H1 (cell line): ENCODE results near the gene PTGIS. TPM values are rescaled to one million over a fixed set of nuclear protein-coding genes. Genes with fewer than 3 reads are reported as not detected.

Experiments used
- CBX8 ChIP-seq: fragments of 300-800, 300-1000 bp; sonication (generic); IDR thresholded peaks from 2 replicates; pipeline ENCODE4 v1.7.1; 2016; ENCODE audit warnings: low read depth, low read length, borderline replicate concordance
- CHD1 ChIP-seq: IDR thresholded peaks from 2 replicates; pipeline ENCODE4 v1.6.1; 2012; ENCODE audit warnings: low read depth, low read length, improper control_type of control experiment
- KDM4A ChIP-seq: IDR thresholded peaks from one replicate; pipeline ENCODE4 v1.7.1; 2012; ENCODE audit warnings: low read depth, mild to moderate bottlenecking, moderate library complexity, low read length, inconsistent platforms; ENCODE audit not compliant: severe bottlenecking
- MAFK ChIP-seq: IDR thresholded peaks from 2 replicates; pipeline ENCODE4 v1.6.1; 2012; ENCODE audit warnings: low read depth, mild to moderate bottlenecking, improper control_type of control experiment, low read length
- POLR2AphosphoS5 ChIP-seq: IDR thresholded peaks from 2 replicates; pipeline ENCODE4 v1.6.1; 2011; ENCODE audit warnings: low read depth, low read length
- SIRT6 ChIP-seq: IDR thresholded peaks from one replicate; pipeline ENCODE4 v1.7.1; 2012; ENCODE audit warnings: low read length, inconsistent platforms
- SP1 ChIP-seq: IDR thresholded peaks from 2 replicates; pipeline ENCODE4 v1.6.1; 2011; ENCODE audit warnings: low read depth, low read length
- TBP ChIP-seq: IDR thresholded peaks from 2 replicates; pipeline ENCODE4 v1.6.1; 2011; ENCODE audit warnings: low read depth, low read length, improper control_type of control experiment
- polyA plus RNA-seq, 7 experiments: library from polyadenylated mRNA; depleted of rRNA in 3 of 7; stranded (reverse) in 5 of 7; unstranded in 2 of 7; fragments of >200 nt in 5 of 7; fragments of 200-250 nt in 2 of 7; gene quantifications; 1 replicate in 5 of 7; 2 replicates in 1 of 7; 4 replicates in 1 of 7; pipeline versions ENCODE4 v1.2.1 to v1.2.3, GENCODE V29; 2011 to 2013; ENCODE audit warnings: missing spikeins in 2 of 7, mixed read lengths in 2 of 7
- total RNA-seq: library from RNA; stranded (reverse); fragmentation: NEBNext Ultra II Directional; extraction: Animal tissue kit (Norgen Biotek cat#: 25700); gene quantifications from 2 replicates; pipeline ENCODE4 v1.2.1, GENCODE V29; 2021
- TF ChIP-seq, protein P1 (sequence below): fragments of 300-600 bp; sonication (generic); IDR thresholded peaks from 2 replicates; pipeline ENCODE4 v1.7.1; 2012; ENCODE audit warnings: low read length, moderate library complexity, mild to moderate bottlenecking, inconsistent platforms; ENCODE audit not compliant: insufficient replicate concordance
- TF ChIP-seq, protein P2 (sequence below): IDR thresholded peaks from 2 replicates; pipeline ENCODE4 v1.6.1; 2012; ENCODE audit warnings: inconsistent platforms
- TF ChIP-seq, protein P3 (sequence below): IDR thresholded peaks from 2 replicates; pipeline ENCODE4 v1.6.1; 2012; ENCODE audit warnings: inconsistent platforms

PTGIS gene
- total and polyA plus RNA-seq, 2 of the 8 experiments (the other 6 are each of a cell fraction or from before 2014, with no cell fraction given): 29.9 to 35.5 TPM

DNA sequence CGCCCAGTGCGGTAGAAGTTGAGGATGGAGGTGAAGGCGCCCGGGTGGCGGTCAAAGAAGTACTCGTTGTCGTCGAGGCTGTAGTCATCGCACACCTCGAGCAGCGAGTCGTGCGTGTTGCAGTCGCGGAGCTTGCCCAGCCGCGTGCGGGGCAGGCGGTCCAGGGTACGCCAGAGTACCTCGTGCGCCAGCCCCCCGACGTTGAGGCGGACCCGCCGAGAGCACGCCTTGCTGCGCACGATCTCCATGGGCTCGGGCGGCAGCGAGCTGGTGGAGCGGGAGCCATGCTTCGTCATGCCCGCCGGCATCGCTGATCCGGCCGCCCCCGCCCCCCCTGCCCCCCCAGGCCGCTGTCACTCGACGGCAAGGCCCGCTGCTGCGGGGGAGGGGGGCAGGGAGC is 85.8 kb downstream of the PTGIS start (continued):
- TF ChIP-seq, protein P1, sequence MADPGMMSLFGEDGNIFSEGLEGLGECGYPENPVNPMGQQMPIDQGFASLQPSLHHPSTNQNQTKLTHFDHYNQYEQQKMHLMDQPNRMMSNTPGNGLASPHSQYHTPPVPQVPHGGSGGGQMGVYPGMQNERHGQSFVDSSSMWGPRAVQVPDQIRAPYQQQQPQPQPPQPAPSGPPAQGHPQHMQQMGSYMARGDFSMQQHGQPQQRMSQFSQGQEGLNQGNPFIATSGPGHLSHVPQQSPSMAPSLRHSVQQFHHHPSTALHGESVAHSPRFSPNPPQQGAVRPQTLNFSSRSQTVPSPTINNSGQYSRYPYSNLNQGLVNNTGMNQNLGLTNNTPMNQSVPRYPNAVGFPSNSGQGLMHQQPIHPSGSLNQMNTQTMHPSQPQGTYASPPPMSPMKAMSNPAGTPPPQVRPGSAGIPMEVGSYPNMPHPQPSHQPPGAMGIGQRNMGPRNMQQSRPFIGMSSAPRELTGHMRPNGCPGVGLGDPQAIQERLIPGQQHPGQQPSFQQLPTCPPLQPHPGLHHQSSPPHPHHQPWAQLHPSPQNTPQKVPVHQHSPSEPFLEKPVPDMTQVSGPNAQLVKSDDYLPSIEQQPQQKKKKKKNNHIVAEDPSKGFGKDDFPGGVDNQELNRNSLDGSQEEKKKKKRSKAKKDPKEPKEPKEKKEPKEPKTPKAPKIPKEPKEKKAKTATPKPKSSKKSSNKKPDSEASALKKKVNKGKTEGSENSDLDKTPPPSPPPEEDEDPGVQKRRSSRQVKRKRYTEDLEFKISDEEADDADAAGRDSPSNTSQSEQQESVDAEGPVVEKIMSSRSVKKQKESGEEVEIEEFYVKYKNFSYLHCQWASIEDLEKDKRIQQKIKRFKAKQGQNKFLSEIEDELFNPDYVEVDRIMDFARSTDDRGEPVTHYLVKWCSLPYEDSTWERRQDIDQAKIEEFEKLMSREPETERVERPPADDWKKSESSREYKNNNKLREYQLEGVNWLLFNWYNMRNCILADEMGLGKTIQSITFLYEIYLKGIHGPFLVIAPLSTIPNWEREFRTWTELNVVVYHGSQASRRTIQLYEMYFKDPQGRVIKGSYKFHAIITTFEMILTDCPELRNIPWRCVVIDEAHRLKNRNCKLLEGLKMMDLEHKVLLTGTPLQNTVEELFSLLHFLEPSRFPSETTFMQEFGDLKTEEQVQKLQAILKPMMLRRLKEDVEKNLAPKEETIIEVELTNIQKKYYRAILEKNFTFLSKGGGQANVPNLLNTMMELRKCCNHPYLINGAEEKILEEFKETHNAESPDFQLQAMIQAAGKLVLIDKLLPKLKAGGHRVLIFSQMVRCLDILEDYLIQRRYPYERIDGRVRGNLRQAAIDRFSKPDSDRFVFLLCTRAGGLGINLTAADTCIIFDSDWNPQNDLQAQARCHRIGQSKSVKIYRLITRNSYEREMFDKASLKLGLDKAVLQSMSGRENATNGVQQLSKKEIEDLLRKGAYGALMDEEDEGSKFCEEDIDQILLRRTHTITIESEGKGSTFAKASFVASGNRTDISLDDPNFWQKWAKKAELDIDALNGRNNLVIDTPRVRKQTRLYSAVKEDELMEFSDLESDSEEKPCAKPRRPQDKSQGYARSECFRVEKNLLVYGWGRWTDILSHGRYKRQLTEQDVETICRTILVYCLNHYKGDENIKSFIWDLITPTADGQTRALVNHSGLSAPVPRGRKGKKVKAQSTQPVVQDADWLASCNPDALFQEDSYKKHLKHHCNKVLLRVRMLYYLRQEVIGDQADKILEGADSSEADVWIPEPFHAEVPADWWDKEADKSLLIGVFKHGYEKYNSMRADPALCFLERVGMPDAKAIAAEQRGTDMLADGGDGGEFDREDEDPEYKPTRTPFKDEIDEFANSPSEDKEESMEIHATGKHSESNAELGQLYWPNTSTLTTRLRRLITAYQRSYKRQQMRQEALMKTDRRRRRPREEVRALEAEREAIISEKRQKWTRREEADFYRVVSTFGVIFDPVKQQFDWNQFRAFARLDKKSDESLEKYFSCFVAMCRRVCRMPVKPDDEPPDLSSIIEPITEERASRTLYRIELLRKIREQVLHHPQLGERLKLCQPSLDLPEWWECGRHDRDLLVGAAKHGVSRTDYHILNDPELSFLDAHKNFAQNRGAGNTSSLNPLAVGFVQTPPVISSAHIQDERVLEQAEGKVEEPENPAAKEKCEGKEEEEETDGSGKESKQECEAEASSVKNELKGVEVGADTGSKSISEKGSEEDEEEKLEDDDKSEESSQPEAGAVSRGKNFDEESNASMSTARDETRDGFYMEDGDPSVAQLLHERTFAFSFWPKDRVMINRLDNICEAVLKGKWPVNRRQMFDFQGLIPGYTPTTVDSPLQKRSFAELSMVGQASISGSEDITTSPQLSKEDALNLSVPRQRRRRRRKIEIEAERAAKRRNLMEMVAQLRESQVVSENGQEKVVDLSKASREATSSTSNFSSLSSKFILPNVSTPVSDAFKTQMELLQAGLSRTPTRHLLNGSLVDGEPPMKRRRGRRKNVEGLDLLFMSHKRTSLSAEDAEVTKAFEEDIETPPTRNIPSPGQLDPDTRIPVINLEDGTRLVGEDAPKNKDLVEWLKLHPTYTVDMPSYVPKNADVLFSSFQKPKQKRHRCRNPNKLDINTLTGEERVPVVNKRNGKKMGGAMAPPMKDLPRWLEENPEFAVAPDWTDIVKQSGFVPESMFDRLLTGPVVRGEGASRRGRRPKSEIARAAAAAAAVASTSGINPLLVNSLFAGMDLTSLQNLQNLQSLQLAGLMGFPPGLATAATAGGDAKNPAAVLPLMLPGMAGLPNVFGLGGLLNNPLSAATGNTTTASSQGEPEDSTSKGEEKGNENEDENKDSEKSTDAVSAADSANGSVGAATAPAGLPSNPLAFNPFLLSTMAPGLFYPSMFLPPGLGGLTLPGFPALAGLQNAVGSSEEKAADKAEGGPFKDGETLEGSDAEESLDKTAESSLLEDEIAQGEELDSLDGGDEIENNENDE: no peak
- no peak for TF ChIP-seq SIRT6
- no peak for TF ChIP-seq TBP
- TF ChIP-seq SP1: no peak
- no peak for TF ChIP-seq KDM4A
- no peak for TF ChIP-seq CHD1
- TF ChIP-seq, protein P2, sequence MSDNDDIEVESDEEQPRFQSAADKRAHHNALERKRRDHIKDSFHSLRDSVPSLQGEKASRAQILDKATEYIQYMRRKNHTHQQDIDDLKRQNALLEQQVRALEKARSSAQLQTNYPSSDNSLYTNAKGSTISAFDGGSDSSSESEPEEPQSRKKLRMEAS: peak; percentile 79
- no peak for TF ChIP-seq MAFK
- no peak for TF ChIP-seq POLR2AphosphoS5
- TF ChIP-seq, protein P3, sequence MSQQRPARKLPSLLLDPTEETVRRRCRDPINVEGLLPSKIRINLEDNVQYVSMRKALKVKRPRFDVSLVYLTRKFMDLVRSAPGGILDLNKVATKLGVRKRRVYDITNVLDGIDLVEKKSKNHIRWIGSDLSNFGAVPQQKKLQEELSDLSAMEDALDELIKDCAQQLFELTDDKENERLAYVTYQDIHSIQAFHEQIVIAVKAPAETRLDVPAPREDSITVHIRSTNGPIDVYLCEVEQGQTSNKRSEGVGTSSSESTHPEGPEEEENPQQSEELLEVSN: peak; percentile 79
- no peak for TF ChIP-seq CBX8
